Stimulated activated CD8-positive, alpha-beta memory T cell treated with anti-CD3 and anti-CD28 coated beads, Interleukin-15, amount 100 ng/mL, for 24 hours (primary cell): ENCODE results near the gene INPP4A.

Source experiments
- DNase-seq: peaks from one replicate; pipeline ENCODE4 v3.0.0-alpha.2; 2020; ENCODE audit warnings: low read depth

INPP4A gene

GRCh38 chr2:98637401-98638147, 192.9 kb downstream of the INPP4A start:
- no peak for DNase-seq

DNA sequence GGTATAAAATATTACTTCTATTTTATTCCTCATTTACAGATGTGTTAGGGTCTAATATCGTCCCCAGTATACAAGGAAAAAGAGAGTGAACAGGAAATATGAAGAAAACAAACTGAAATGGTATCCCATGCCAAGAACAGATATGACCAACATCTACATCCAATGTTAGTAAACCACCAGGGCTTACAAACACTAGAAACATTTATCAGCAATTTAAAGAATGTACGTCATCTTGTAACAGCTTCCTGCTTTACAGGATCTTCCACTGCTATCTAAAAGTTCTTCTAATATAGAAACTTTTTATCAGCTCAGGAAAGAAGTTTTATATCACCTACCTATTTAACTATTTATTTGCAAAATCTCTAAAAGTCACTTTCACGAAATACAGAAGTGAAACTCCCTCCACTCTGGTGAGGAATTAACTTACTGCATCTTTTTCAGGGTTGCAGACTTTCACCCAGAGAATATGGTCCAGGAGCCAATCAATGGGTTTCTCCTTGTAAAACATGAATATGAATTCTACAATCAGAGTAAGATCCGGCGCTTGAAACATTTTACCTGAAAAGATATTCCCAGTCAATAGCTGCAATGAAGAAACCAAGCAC, 198.9 kb downstream of the INPP4A start:
- no peak for DNase-seq
